Smooth muscle cell (in vitro differentiated cells): Measurements from ENCODE around the gene CCHCR1. TPM values are rescaled to one million over a fixed set of nuclear protein-coding genes. Genes with fewer than 3 reads are reported as not detected.
"Not testable (repeated sequence)": the region's sequence is repeated elsewhere in the genome, so short reads cannot be mapped to it uniquely, and the experiment has no call there.

Experiments used
- DNase-seq: peaks from one replicate; lab custom pipeline; 2025; ENCODE audit not compliant: unreplicated experiment; lab: John Stamatoyannopoulos, UW
- H2AFZ ChIP-seq: fragments of 200-600 bp; sonication (generic); 2 replicates; pipeline ENCODE4 v1.6.0; 2016; ENCODE audit warnings: antibody characterized with exemption, low read depth, mild to moderate bottlenecking
- H3F3A ChIP-seq: fragments of 200-600 bp; sonication (generic); 2 replicates; pipeline ENCODE4 v1.6.0; 2017; ENCODE audit warnings: antibody characterized with exemption, low read depth
- H3K27ac ChIP-seq: fragments of 200-600 bp; sonication (generic); 2 replicates; pipeline ENCODE4 v1.5.1; 2016; ENCODE audit warnings: low read depth, mild to moderate bottlenecking
- H3K27me3 ChIP-seq: fragments of 200-600 bp; sonication (generic); 2 replicates; pipeline ENCODE4 v1.6.1; 2016; ENCODE audit warnings: low read depth, mild to moderate bottlenecking
- H3K36me3 ChIP-seq: fragments of 200-600 bp; sonication (generic); 2 replicates; pipeline ENCODE4 v1.5.1; 2016; ENCODE audit warnings: low read depth
- H3K4me1 ChIP-seq: fragments of 200-600 bp; sonication (generic); 2 replicates; pipeline ENCODE4 v1.5.1; 2016; ENCODE audit warnings: low read depth
- H3K4me2 ChIP-seq: fragments of 200-600 bp; sonication (generic); 2 replicates; pipeline ENCODE4 v1.6.0; 2016; ENCODE audit warnings: mild to moderate bottlenecking
- H3K4me3 ChIP-seq: fragments of 200-600 bp; sonication (generic); 2 replicates; pipeline ENCODE4 v1.5.1; 2016; ENCODE audit warnings: mild to moderate bottlenecking
- H3K79me2 ChIP-seq: fragments of 200-600 bp; sonication (generic); 2 replicates; pipeline ENCODE4 v1.6.0; 2016; ENCODE audit warnings: low read depth, mild to moderate bottlenecking
- H3K9ac ChIP-seq: fragments of 200-600 bp; sonication (generic); 2 replicates; pipeline ENCODE4 v1.6.0; 2016; ENCODE audit warnings: low read depth
- H3K9me3 ChIP-seq: fragments of 200-600 bp; sonication (generic); replicated peaks from 2 replicates; pipeline ENCODE4 v1.5.1; 2016; ENCODE audit warnings: low read depth
- H4K20me1 ChIP-seq: fragments of 200-600 bp; sonication (generic); 2 replicates; pipeline ENCODE4 v1.6.0; 2016; ENCODE audit warnings: low read depth
- CTCF ChIP-seq: fragments of 200-600 bp; sonication (generic); IDR thresholded peaks from 2 replicates; pipeline ENCODE4 v1.5.1; 2017; ENCODE audit warnings: borderline replicate concordance, mild to moderate bottlenecking, antibody characterized with exemption; ENCODE audit not compliant: insufficient read depth, poor library complexity, severe bottlenecking
- WGBS: methylation state at CpG from one replicate; pipeline ENCODE4 v1.1.7; 2016; ENCODE audit warnings: low lambda C conversion rate; 5-methylcytosine and 5-hydroxymethylcytosine counted together
- polyA plus RNA-seq: library from polyadenylated mRNA; unstranded; fragments of >200 nt; fragmentation: Nextera tagmentation; extraction: Ambion mirVana; gene quantifications from 2 replicates; pipeline ENCODE4 v1.2.1, GENCODE V29; 2016
- total RNA-seq: library from RNA; depleted of rRNA; stranded (reverse); fragments of >200 nt; gene quantifications from 2 replicates; pipeline ENCODE4 v1.2.3, GENCODE V29; 2014

CCHCR1 gene
- total and polyA plus RNA-seq, 2 experiments from 2014 or later: 8.2 to 15.0 TPM

GRCh38 chr6:31183287-31183686 lies 25.7 kb upstream of the CCHCR1 start:
- WGBS: 91% methylated on average over 2 of the region's 2 CpGs

GRCh38 chr6:31180500-31180899 lies 22.9 kb upstream of the CCHCR1 start:
- whole genome bisulfite sequencing: 93% methylated on average over 26 of the region's 26 CpGs
- no peak overlapping the region for H3K9ac ChIP-seq

More at GRCh38 chr6:31183287-31183686, 25.7 kb upstream of the CCHCR1 start:
- not testable (repeated sequence) for H3K79me2 ChIP-seq, H3K9me3 ChIP-seq, H2AFZ ChIP-seq, DNase-seq, H3K4me2 ChIP-seq, H3K4me3 ChIP-seq, H3K27me3 ChIP-seq, H3K9ac ChIP-seq, H3K27ac ChIP-seq, H4K20me1 ChIP-seq, H3K4me1 ChIP-seq, H3F3A ChIP-seq, H3K36me3 ChIP-seq

DNA sequence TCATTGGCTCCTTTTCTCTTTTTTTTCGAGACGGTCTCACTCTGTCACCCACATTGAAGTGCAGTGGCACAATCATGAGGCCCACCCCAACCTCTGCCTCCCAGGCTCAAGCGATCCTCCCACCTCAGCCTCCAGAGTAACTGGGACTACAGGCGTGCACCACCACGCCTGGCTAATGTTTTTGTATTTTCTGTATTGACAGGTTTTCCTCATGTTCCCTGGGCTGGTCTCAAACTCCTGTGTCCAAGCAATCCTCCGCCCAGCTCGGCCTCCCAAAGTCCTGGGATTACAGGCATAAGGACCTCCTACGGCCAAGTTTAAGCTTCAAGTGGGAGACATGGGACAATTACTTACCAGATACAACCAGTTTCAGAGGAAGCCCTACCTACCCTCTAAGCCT lies 22.3 kb upstream of the CCHCR1 start:
- Histone ChIP-seq H2AFZ (no peak overlapping the region), H3K27me3 (no peaks in the 10 kb centered on the region), H4K20me1 (no peaks in the 10 kb centered on the region), H3K27ac (no peak overlapping the region), H3K9me3 (no peaks in the 10 kb centered on the region), H3K4me2 (no peak overlapping the region), H3K79me2 (no peaks in the 10 kb centered on the region), H3K36me3 (no peaks in the 10 kb centered on the region), H3K9ac (no peak overlapping the region), H3F3A (no peaks in the 10 kb centered on the region), H3K4me1 (no peaks in the 10 kb centered on the region), H3K4me3 (no peak overlapping the region)
- WGBS: 98% methylated on average over 8 of the region's 8 CpGs
- TF ChIP-seq CTCF: no peak
- DNase-seq: no peak

More at GRCh38 chr6:31180500-31180899, 22.9 kb upstream of the CCHCR1 start:
- Histone ChIP-seq H3K79me2 (no peaks in the 10 kb centered on the region), H3K4me2 (no peak overlapping the region), H3F3A (no peaks in the 10 kb centered on the region), H2AFZ (no peak overlapping the region), H3K4me1 (no peaks in the 10 kb centered on the region), H3K9me3 (no peaks in the 10 kb centered on the region), H4K20me1 (no peaks in the 10 kb centered on the region), H3K27me3 (no peaks in the 10 kb centered on the region), H3K36me3 (no peaks in the 10 kb centered on the region), H3K4me3 (no peak overlapping the region), H3K27ac (no peak overlapping the region)
- TF ChIP-seq CTCF: no peak
- no peak for DNase-seq

- H3K9ac ChIP-seq: no peak overlapping the region
- H3K9me3 ChIP-seq: no peaks in the 10 kb centered on the region
- no peaks in the 10 kb centered on the region for H3K36me3 ChIP-seq
- H3K79me2 ChIP-seq: no peaks in the 10 kb centered on the region
- H3F3A ChIP-seq: no peaks in the 10 kb centered on the region
- TF ChIP-seq CTCF: no peak
- WGBS: 81% methylated on average over 4 of the region's 4 CpGs
- no peak overlapping the region for H3K27ac ChIP-seq
- H3K4me3 ChIP-seq: no peak overlapping the region
- no peaks in the 10 kb centered on the region for H4K20me1 ChIP-seq
- no peaks in the 10 kb centered on the region for H3K27me3 ChIP-seq
- no peak overlapping the region for H2AFZ ChIP-seq
- DNase-seq: no peak
- H3K4me2 ChIP-seq: no peak overlapping the region
- H3K4me1 ChIP-seq: no peaks in the 10 kb centered on the region
Measured at GRCh38 chr6:31179042-31179386, 21.4 kb upstream of the CCHCR1 start.
